ENCODE results near the gene LRRC72.

- TF ChIP-seq ZFX (IDR thresholded peaks at IDR 0.05): no peak
- TF ChIP-seq CTCF (conservative IDR thresholded peaks at IDR 0.05): no peak
Observed at GRCh38 chr7:16511314-16511713, 15.3 kb upstream of the LRRC72 start.

Measured in C4-2B (cell line).